ENCODE results near the gene STPG2. TPM values are rescaled to one million over a fixed set of nuclear protein-coding genes. Genes with fewer than 3 reads are reported as not detected.

The STPG2 gene
- under 1 TPM; 0.08 to 0.67 (median 0.48) TPM for polyA plus RNA-seq (ENCODE audit: insufficient read length in 4 of 4)

- DNase-seq (ENCODE audit: low read depth in 4 of 4, low spot score in 3 of 4) = peak; percentile 66 to 80 (median 76)
Observed at GRCh38 chr4:98143001-98143899, at the start of gene STPG2. TSS of gene STPG2 (minus strand) at chr4:98143476.

GRCh38 chr4:98185279-98185678, 42.0 kb upstream of the STPG2 start:
- no peak for DNase-seq (ENCODE audit: low read depth in 4 of 4, low spot score in 3 of 4)

- DNase-seq (ENCODE audit: low read depth in 4 of 4, low spot score in 3 of 4) = no peak
Observed at GRCh38 chr4:98181809-98182208, 38.5 kb upstream of the STPG2 start.

- DNase-seq (ENCODE audit: low read depth in 4 of 4, low spot score in 3 of 4) = no peak
Observed at GRCh38 chr4:98179951-98180350, 36.7 kb upstream of the STPG2 start.

- DNase-seq (ENCODE audit: low read depth in 4 of 4, low spot score in 3 of 4) = no peak
Observed at GRCh38 chr4:98176531-98176930, 33.3 kb upstream of the STPG2 start.

- DNase-seq (ENCODE audit: low read depth in 4 of 4, low spot score in 3 of 4) = no peak
Observed at GRCh38 chr4:98170035-98170434, 26.8 kb upstream of the STPG2 start.

GRCh38 chr4:98166731-98167041, 23.4 kb upstream of the STPG2 start:
- no peak for DNase-seq (ENCODE audit: low read depth in 4 of 4, low spot score in 3 of 4)

GRCh38 chr4:98166025-98166730, 22.9 kb upstream of the STPG2 start:
- no peak for DNase-seq (ENCODE audit: low read depth in 4 of 4, low spot score in 3 of 4)

GRCh38 chr4:98162696-98163095, 19.4 kb upstream of the STPG2 start:
- DNase-seq (ENCODE audit: low read depth in 4 of 4, low spot score in 3 of 4) = no peak

GRCh38 chr4:98151145-98151924, 8.1 kb upstream of the STPG2 start:
- no peak for DNase-seq (ENCODE audit: low read depth in 4 of 4, low spot score in 3 of 4)

GRCh38 chr4:98150092-98150761, 7.0 kb upstream of the STPG2 start:
- DNase-seq (ENCODE audit: low read depth in 4 of 4, low spot score in 3 of 4) = no peak

GRCh38 chr4:98148856-98149255, 5.6 kb upstream of the STPG2 start:
- DNase-seq (ENCODE audit: low read depth in 4 of 4, low spot score in 3 of 4) = no peak

- no peak for DNase-seq (ENCODE audit: low read depth in 4 of 4, low spot score in 3 of 4)
Observed at GRCh38 chr4:98126141-98126540, 17.1 kb downstream of the STPG2 start.

GRCh38 chr4:98125585-98125984, 17.7 kb downstream of the STPG2 start:
- no peak for DNase-seq (ENCODE audit: low read depth in 4 of 4, low spot score in 3 of 4)

- no peak for DNase-seq (ENCODE audit: low read depth in 4 of 4, low spot score in 3 of 4)
Observed at GRCh38 chr4:98117363-98117762, 25.9 kb downstream of the STPG2 start.

GRCh38 chr4:98113012-98113411, 30.3 kb downstream of the STPG2 start:
- DNase-seq (ENCODE audit: low read depth in 4 of 4, low spot score in 3 of 4) = no peak

GRCh38 chr4:98110929-98111328, 32.3 kb downstream of the STPG2 start:
- DNase-seq (ENCODE audit: low read depth in 4 of 4, low spot score in 3 of 4) = no peak

- peak in 1 of 4 donors; percentile 3 for DNase-seq (ENCODE audit: low read depth in 4 of 4, low spot score in 3 of 4)
Observed at GRCh38 chr4:98110214-98110613, 33.1 kb downstream of the STPG2 start.

GRCh38 chr4:98102660-98103059, 40.6 kb downstream of the STPG2 start:
- no peak for DNase-seq (ENCODE audit: low read depth in 4 of 4, low spot score in 3 of 4)

- DNase-seq (ENCODE audit: low read depth in 4 of 4, low spot score in 3 of 4) = no peak
Observed at GRCh38 chr4:98101988-98102387, 41.3 kb downstream of the STPG2 start.

- DNase-seq (ENCODE audit: low read depth in 4 of 4, low spot score in 3 of 4) = no peak
Observed at GRCh38 chr4:98098764-98099163, 44.5 kb downstream of the STPG2 start.
